Measurements from ENCODE around the gene LCE1F.

LCE1F gene, protein sequence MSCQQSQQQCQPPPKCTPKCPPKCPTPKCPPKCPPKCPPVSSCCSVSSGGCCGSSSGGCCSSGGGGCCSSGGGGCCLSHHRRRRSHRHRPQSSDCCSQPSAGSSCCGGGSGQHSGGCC

GRCh38 chr1:152774875-152775274 is at the start of gene LCE1F:
LCE1F (plus strand) TSS chr1:152775140; CDS start chr1:152776372, 1,232 bp downstream.
- DNase-seq (ENCODE audit: low read depth) = no peak

GRCh38 chr1:152725261-152725660 is 49.7 kb upstream of the LCE1F start:
- DNase-seq (ENCODE audit: low read depth) = no peak

DNA sequence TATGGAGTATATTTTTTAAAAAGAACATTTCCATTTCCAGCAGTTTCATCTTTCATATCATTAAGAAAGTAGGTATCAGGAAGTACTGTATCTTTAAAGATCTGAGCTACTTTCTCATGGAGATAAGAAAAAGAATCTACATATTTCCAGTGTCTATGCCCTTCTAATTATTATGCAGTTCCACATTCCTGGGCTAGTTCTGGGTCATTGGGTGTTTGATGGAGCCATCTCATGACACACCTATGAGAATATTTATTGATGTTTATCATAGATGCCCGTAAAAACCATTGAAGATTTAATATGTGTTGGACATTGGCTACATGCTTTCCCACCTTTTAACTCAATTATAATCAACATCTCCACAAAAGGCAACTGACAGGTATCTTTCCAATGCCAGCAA is 46.0 kb upstream of the LCE1F start:
- no peak for DNase-seq (ENCODE audit: low read depth)

DNA sequence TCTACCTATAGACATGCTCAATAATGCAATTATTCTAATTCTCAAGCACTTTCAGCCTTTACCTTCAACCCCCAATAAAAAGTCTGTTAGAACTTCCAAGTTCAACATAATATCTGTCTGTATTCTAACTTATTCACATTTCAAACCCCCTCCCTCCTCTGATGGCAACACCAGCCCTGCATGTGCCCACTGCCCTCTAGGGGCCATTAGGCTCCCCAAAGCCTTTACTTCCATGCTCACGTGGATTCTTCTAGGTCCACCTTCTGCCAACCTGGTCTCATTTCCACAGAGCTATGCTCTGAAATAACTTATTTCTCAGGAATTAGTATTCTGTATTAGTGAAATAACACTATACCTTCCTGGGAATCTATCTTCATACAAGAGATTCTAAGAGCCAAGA is 39.3 kb upstream of the LCE1F start:
- DNase-seq (ENCODE audit: low read depth) = no peak

GRCh38 chr1:152737997-152738396 is 36.9 kb upstream of the LCE1F start:
- DNase-seq (ENCODE audit: low read depth) = no peak

DNA sequence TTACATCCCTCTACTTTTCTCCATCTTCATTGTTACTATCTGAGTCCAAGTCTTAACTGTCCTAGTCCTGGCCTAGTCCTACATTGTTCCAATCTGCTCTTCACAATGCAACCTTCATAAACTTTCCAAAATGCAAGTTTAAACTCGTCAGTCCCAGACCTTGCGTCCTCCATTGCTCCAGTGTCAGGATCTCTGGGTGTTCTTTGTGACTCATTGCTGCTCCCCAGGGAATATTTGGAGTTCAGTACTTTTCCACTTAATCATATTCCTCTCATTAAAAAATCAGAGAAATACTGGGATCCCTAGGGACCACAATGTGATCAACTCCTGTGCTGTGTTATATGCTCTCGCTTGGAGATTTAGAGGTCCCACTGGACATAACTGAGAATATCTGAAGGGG is 35.1 kb upstream of the LCE1F start:
- no peak for DNase-seq (ENCODE audit: low read depth)

- DNase-seq (ENCODE audit: low read depth) = no peak
These were observed 33.3 kb upstream of the LCE1F start for GRCh38 chr1:152741656-152742055.

DNA sequence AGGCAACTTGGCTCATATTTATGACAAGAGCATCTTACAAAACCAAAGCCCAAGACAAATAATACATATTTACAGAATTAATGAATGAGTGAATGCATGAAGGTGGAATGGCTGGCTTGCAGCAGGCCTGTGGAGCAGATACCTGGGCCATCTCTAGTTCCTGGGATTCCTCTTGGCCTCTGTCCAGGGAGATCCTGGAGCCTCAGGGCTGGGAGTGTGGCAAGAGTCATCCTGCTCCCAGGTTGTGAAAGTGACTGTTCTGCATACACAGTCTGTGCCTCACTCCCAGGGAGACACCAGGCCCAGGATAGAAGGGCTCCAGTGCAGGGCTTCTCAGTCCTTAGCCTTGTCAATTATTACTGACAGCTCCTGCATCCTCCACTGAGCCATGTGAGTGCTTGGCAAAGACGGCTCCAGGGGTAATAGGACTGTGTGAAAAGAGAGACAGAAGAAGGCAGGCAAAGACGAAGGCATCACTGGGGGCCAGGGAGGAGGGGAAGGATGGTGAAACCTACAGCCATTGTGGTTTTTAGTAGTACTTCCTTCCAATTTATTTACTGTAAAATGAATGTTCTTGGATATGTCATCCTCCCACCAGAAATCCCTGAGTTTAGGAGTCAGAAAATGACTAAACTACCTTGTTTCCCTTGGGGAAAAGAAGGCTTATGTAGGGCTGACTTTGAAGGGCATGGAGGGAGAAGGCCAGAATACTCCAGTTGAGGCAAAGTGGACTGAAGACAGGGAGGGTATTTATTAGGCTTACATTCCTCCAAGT is 31.4 kb upstream of the LCE1F start:
- no peak for DNase-seq (ENCODE audit: low read depth)

DNA sequence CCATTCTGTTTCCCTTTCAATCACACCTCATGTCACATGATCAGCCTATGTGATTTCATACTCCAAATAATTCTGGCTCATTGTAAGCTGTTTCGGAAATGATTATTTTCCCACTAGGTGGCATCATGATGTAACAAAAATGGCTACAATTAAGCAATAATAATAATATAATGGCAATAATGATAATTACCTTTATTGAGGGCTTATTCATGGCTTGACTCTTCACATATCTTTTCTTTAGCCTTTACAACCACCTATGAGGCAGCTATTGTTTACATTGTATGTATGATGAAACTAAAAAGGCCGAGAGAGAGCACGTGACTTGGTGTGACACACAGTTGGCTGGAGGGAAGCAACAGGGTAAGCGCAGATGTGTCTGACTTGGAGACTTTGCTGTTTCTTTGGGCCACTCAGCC is 29.6 kb upstream of the LCE1F start:
- DNase-seq (ENCODE audit: low read depth) = no peak

- DNase-seq (ENCODE audit: low read depth) = no peak
These were observed 29.0 kb upstream of the LCE1F start for GRCh38 chr1:152745765-152746444.

GRCh38 chr1:152747831-152748230 is 27.1 kb upstream of the LCE1F start:
- no peak for DNase-seq (ENCODE audit: low read depth)

DNA sequence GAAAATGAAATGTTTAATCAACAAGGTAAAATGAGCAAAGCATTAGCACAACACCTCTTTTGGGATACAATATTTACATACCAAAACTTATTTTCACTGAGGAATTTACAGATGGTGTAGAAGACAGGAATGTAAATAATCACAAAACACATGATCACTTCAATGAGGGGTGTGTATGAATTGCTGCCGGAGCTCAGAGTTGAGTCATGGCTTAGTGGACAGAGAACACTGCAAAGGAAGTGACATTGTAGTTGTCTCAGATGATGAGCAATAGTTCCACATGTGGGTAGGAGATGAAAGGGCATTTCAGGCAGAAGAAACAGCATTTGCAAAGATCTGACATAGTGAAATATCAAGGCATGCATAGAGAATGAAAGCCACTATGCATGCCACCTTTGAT is 22.7 kb upstream of the LCE1F start:
- no peak for DNase-seq (ENCODE audit: low read depth)

GRCh38 chr1:152753586-152753985 is 21.4 kb upstream of the LCE1F start:
- DNase-seq (ENCODE audit: low read depth) = no peak

DNA sequence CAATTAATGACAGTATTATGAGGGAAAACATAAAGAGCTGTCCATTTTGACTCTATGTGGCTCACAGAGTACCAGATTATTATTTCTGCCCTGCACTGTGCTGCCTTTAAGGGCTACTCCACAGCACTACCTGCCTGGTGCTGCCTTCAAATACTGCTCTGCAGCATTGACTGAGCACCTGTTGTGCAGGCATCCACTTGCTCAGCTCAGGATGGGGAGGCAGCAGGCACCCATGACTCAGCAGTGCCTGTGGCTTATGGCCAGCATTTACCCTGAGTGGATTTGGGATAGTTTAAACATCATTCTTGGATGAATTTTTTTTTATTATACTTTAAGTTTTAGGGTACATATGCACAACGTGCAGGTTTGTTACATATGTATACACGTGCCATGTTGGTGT is 18.1 kb upstream of the LCE1F start:
- no peak for DNase-seq (ENCODE audit: low read depth)

- no peak for DNase-seq (ENCODE audit: low read depth)
These were observed 17.2 kb upstream of the LCE1F start, which contains the start of gene KPRP for GRCh38 chr1:152757747-152758146. KPRP (plus strand) TSS chr1:152758025; CDS start chr1:152759589, 1,564 bp downstream.

GRCh38 chr1:152758636-152759035 is 16.3 kb upstream of the LCE1F start:
- no peak for DNase-seq (ENCODE audit: low read depth)

GRCh38 chr1:152759453-152760173 is 15.3 kb upstream of the LCE1F start:
- no peak for DNase-seq (ENCODE audit: low read depth)

- DNase-seq (ENCODE audit: low read depth) = no peak
These were observed 14.3 kb upstream of the LCE1F start for GRCh38 chr1:152760551-152761190.

DNA sequence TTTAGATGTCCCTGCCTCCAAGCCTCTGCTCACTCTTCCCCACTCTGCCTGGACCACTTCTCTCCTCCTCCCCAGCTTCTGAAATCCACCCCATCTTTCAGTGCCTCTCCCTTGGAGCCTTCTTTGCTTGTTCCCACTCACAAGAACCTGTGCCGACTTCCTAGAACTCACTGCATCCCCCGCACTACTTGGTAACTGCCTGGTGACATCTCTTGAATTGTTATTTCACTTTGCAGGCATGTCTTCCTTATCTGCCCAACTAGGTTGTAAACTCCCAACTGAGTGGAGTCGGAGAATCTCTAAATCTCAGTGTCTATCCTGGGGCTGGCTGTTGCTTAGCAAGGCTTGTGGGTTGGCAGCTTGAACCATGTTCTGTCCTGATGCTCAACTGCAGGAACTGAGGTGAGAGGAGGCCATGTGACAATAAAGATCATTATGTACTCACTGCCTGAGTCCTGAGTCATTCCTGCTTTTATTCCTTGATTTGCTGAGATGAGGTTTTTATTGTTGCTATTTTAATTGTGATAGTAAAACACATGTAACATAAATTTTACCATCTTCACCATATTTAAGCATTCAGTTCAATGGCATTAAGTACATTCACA is 13.2 kb upstream of the LCE1F start:
- DNase-seq (ENCODE audit: low read depth) = no peak

DNA sequence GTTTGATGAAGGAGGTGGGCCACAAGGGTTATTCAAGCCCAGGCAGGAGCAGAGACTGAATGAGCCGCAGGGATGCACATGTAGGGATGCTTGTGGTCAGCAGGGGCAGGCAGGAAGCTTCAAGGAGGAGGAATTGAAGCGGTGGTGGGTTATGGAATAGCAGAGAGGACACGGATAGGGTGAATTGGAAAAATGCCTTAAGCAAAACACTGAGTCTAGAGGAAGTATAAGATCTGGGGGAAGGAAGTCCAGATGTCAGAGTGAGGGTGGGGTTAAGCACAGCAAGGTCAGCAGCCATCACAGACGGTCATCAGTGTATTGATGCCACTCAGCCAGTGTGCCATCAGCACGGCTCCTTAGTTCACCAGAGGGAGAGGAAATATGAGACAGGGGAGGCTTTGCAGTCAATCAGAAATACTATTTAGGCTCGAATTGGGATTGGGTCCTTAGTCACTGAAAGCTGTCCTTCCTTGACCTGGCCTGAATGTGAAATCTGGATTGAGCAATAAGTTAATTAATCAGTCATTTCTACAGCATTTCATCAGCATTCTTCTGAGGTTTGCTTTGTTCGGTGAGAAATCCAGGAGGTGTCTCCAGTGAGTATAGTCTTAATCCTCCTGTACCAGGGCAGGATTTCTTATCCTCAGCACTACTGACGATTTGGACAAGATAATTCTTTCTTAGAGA is 6.0 kb upstream of the LCE1F start:
- DNase-seq (ENCODE audit: low read depth) = no peak

DNA sequence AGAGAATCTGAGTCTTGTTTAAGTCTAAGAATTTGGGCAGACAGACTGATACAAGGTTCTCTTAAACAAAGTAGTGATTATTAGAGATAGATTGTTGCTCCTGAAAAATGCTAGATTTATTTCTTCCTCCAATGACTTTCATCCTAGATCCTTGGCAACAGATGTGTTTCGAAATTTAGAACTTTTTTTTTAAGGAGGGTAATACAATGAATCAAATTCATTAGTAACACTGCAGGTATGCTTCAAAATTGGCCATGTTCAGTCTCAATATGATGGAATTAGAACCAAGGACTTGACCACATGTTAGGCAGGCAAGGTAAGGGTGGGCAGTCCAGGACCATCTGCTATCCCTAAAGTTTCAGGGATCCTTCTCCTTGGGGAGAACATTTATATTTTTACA is 4.5 kb upstream of the LCE1F start:
- no peak for DNase-seq (ENCODE audit: low read depth)

All from stimulated activated CD8-positive, alpha-beta memory T cell treated with anti-CD3 and anti-CD28 coated beads, Interleukin-4, amount 100 ng/mL, for 24 hours (primary cell).